ENCODE measurements around the gene NIBAN1. TPM values are rescaled to one million over a fixed set of nuclear protein-coding genes. Genes with fewer than 3 reads are reported as not detected.

The NIBAN1 gene, protein sequence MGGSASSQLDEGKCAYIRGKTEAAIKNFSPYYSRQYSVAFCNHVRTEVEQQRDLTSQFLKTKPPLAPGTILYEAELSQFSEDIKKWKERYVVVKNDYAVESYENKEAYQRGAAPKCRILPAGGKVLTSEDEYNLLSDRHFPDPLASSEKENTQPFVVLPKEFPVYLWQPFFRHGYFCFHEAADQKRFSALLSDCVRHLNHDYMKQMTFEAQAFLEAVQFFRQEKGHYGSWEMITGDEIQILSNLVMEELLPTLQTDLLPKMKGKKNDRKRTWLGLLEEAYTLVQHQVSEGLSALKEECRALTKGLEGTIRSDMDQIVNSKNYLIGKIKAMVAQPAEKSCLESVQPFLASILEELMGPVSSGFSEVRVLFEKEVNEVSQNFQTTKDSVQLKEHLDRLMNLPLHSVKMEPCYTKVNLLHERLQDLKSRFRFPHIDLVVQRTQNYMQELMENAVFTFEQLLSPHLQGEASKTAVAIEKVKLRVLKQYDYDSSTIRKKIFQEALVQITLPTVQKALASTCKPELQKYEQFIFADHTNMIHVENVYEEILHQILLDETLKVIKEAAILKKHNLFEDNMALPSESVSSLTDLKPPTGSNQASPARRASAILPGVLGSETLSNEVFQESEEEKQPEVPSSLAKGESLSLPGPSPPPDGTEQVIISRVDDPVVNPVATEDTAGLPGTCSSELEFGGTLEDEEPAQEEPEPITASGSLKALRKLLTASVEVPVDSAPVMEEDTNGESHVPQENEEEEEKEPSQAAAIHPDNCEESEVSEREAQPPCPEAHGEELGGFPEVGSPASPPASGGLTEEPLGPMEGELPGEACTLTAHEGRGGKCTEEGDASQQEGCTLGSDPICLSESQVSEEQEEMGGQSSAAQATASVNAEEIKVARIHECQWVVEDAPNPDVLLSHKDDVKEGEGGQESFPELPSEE
- total RNA-seq (2011; cell fraction: chromatin; rRNA removed; ENCODE audit: low replicate concordance) = 5.4 and 20.3 TPM in 2 replicates
- 3.2 and 5.7 TPM in 2 replicates for total RNA-seq (2011; cell fraction: nucleolus; rRNA removed)
- total RNA-seq (2011; cell fraction: nucleoplasm; rRNA removed) = 10.4 and 16.7 TPM in 2 replicates
- 16.2 and 17.8 TPM in 2 replicates for total RNA-seq (2014; rRNA removed)
- total RNA-seq (2014; rRNA removed; fragmentation: Illumina TruSeq; extraction: Trizol) = 19.8 and 25.5 TPM in 2 replicates
- 15.3 and 15.9 TPM in 2 replicates for total RNA-seq (2015; rRNA removed; fragmentation: Illumina TruSeq; extraction: Trizol)
- total RNA-seq (2021) = 20.4 and 26.6 TPM in 2 replicates
- 1.5 and 2.6 TPM in 2 replicates for polyA plus RNA-seq (2011; rRNA removed)
- 0.73 and 1.7 TPM in 2 replicates for polyA plus RNA-seq (2011; cell fraction: cytosol; rRNA removed)
- polyA plus RNA-seq (2011; cell fraction: nucleus; rRNA removed) = 2.3 and 4.7 TPM in 2 replicates
- 12.0 and 48.0 TPM in 2 replicates for polyA plus RNA-seq (2012)
- 19.3 and 20.3 TPM in 2 replicates for polyA plus RNA-seq (2014; fragmentation: Illumina TruSeq; extraction: Trizol)
- polyA plus RNA-seq (2014; fragmentation: Nextera tagmentation; extraction: Ambion mirVana) = 1 to 10 TPM; 3.5 TPM
- polyA plus RNA-seq (2014; rRNA removed) = 12.4 and 16.2 TPM in 2 replicates
- polyA minus RNA-seq (2011; rRNA and poly(A)+ RNA removed) = 2.2 and 5.9 TPM in 2 replicates
- 1.3 and 2.1 TPM in 2 replicates for polyA minus RNA-seq (2011; cell fraction: cytosol; rRNA and poly(A)+ RNA removed)
- 2.3 and 8.1 TPM in 2 replicates for polyA minus RNA-seq (2011; cell fraction: nucleus; rRNA and poly(A)+ RNA removed)
- percentile 76 among the genes with signal in this experiment for Bru-seq, nascent RNA
- BruChase-seq, experiment 1, labeled RNA remaining after a 2-hour chase = percentile 93 among the genes with signal in this experiment
- BruChase-seq, experiment 2, labeled RNA remaining after a 6-hour chase = percentile 87 among the genes with signal in this experiment
- long read RNA-seq, experiment 1, full-length matches to known transcripts = 7 of 21 reads
- long read RNA-seq, experiment 1, partial matches to known transcripts = 4 of 21 reads
- long read RNA-seq, experiment 1, other reads (novel, unspliced or antisense) = 10 of 21 reads
- long read RNA-seq, experiment 2, full-length matches to known transcripts = 4 of 31 reads
- long read RNA-seq, experiment 2, partial matches to known transcripts = 1 of 31 reads
- long read RNA-seq, experiment 2, other reads (novel, unspliced or antisense) = 26 of 31 reads
- long read RNA-seq, experiment 3, full-length matches to known transcripts = 3 of 4 reads
- long read RNA-seq, experiment 3, partial matches to known transcripts = 0 of 4 reads
- long read RNA-seq, experiment 3, other reads (novel, unspliced or antisense) = 1 of 4 reads

DNA sequence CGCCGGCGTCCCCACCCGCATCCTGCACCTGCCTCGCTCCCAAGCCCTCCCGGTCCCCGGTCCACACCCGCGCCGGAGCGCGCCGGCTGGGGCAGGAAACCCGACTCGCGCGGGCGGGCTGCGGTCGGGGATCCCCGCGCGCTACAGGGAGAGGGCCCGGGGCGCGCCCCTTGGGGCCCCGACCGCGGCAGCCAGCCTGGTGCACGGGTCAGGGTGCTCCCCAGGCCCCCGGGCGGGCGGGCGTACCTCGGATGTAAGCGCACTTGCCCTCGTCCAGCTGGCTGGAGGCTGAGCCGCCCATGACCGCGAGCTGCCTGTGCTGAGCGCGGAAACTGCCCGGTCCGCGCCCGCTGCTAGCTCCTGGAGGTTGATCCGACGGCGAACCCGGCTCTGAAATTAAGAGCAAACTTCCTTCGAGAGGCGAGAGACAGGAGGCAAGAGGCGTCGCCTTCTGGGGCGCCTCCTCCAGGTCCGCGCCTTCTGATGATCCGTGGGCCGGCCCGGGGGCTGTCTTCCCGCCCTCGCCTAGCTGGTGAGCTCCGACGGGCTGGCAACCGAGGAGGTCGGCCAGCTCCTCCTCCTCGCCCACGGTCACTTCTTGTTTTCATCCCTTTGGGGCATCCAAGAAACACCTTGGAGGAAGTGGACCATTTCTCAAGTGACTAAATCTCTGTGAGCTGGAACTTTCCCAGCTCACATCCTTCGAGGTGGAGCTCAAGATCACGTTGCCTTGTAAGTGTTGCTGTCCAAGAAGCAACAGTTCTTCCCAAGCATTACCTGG is at the start of gene NIBAN1:
TSS of gene NIBAN1 (minus strand) at position 453 of the 781 bp plus-strand sequence. CDS start at position 301, 152 bp downstream.
- ChIA-PET POLR2A (interaction anchor here (0.6 to 8.3 kb wide), 39 partner anchors 8 to 1036 kb away, joined by 3 to 63 read pairs (median 4); partner anchors contain the start of genes EDEM3 and IVNS1ABP), CTCF (ENCODE audit: low intra/inter-chr PET ratio) (no interaction called here)
- H3K79me2 ChIP-seq (ENCODE audit: control insufficient read depth, insufficient read depth, low read length) = peaks cover 39% of the 10 kb centered on the region
- peak; percentile 52 to 78 (median 61) for DNase-seq (ENCODE audit: extremely low read depth in 1 of 4, low spot score in 3 of 4)
- no peaks in the 10 kb centered on the region for H3K36me3 ChIP-seq (ENCODE audit: control insufficient read depth, insufficient read depth, low read length)
- peak within 1 kb of the TSS; percentile 96 for H3K9ac ChIP-seq (ENCODE audit: insufficient read depth in 1 of 2, low read depth in 2 of 2, low read length in 2 of 2)
- peak within 1 kb of the TSS; percentile 97 for H3K4me2 ChIP-seq (ENCODE audit: insufficient read depth, low read length)
- peak; percentile 85 for ATAC-seq
- WGBS (ENCODE audit: insufficient coverage, low coverage, missing lambda C conversion rate) = 2% methylated on average over 67 of the region's 70 CpGs
- peak within 1 kb of the TSS; percentile 95 for H2AFZ ChIP-seq (ENCODE audit: low read depth, low read length)
- peak within 1 kb of the TSS; percentile 92 for H3K27ac ChIP-seq (ENCODE audit: extremely low read depth, low read depth, low read length)
- H3K4me1 ChIP-seq (replicated peaks in 1 of 2; ENCODE audit: control insufficient read depth in 2 of 2, insufficient read depth in 2 of 2, low read length in 2 of 2) = peaks cover 13 to 18% of the 10 kb centered on the region in 2 experiments; a peak in 4 of 5 replicates
- peak; percentile 29 for FAIRE-seq
- H3K9me1 ChIP-seq (ENCODE audit: control insufficient read depth, insufficient read depth, low read length) = no peaks in the 10 kb centered on the region
- BruUV-seq (replicated peaks) = no TSS peak
- H3K4me3 ChIP-seq = peak within 1 kb of the TSS; percentile 75
- no peaks in the 10 kb centered on the region for H3K9me3 ChIP-seq (replicated peaks; ENCODE audit: control insufficient read depth, insufficient read depth, low read depth, low read length)
- intact Hi-C loops (cut with micrococcal nuclease) (no loop called here), in situ Hi-C loops (cut with MboI) (no loop called here)
- H4K20me1 ChIP-seq (replicated peaks; ENCODE audit: control insufficient read depth, insufficient read depth, low read length) = no peaks in the 10 kb centered on the region
- no peaks in the 10 kb centered on the region for H3K27me3 ChIP-seq (ENCODE audit: control insufficient read depth in 2 of 2, insufficient read depth in 2 of 2, low read length in 2 of 2)
- TF ChIP-seq CREM (IDR thresholded peaks at IDR 0.05; ENCODE audit: low read depth) (peak; percentile 97), KDM2B (CRISPR knock-in tag; IDR thresholded peaks at IDR 0.05) (0 out of 2 replicates have a peak, but pooled peaks have one; percentile 57)
- TF ChIP-seq, protein P1, sequence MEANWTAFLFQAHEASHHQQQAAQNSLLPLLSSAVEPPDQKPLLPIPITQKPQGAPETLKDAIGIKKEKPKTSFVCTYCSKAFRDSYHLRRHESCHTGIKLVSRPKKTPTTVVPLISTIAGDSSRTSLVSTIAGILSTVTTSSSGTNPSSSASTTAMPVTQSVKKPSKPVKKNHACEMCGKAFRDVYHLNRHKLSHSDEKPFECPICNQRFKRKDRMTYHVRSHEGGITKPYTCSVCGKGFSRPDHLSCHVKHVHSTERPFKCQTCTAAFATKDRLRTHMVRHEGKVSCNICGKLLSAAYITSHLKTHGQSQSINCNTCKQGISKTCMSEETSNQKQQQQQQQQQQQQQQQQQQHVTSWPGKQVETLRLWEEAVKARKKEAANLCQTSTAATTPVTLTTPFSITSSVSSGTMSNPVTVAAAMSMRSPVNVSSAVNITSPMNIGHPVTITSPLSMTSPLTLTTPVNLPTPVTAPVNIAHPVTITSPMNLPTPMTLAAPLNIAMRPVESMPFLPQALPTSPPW (CRISPR knock-in tag; IDR thresholded peaks at IDR 0.05) = peak; percentile 59
- TF ChIP-seq, protein P2, sequence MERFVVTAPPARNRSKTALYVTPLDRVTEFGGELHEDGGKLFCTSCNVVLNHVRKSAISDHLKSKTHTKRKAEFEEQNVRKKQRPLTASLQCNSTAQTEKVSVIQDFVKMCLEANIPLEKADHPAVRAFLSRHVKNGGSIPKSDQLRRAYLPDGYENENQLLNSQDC (CRISPR knock-in tag; IDR thresholded peaks at IDR 0.05) = no peak

All from K562 (cell line).